Kidney (tissue), 14 donors: Measurements from ENCODE around the gene GTF2F2. TPM values are rescaled to one million over a fixed set of nuclear protein-coding genes. Genes with fewer than 3 reads are reported as not detected.
A peak's percentile ranks its signal among the peaks of the same experiment; 100 is the strongest.

ENCODE experiments used
- DNase-seq, 5 donors: peaks; one replicate each; pipeline ENCODE4 v3.0.0-alpha.2; 2013 to 2020
- FAIRE-seq: peaks from 2 replicates; lab custom pipeline; 2012; peaks lifted over from hg19 to GRCh38; lab: Jason Lieb, UNC
- H3K27ac ChIP-seq, 2 donors: one replicate each; pipeline ENCODE4 v1.7.0; 2013; ENCODE audit warnings: low read depth in 2 of 2, low read length in 2 of 2, inconsistent platforms in 1 of 2
- H3K27me3 ChIP-seq: one replicate; pipeline ENCODE4 v1.7.1; 2013; ENCODE audit warnings: low read length, inconsistent platforms; ENCODE audit not compliant: control insufficient read depth, insufficient read depth
- H3K36me3 ChIP-seq, 3 donors: one replicate each; pipeline versions ENCODE4 v1.7.0 to v1.7.1; 2013; ENCODE audit warnings: low read length in 3 of 3, control low read depth in 1 of 3, inconsistent platforms in 1 of 3; ENCODE audit not compliant: insufficient read depth in 3 of 3, control insufficient read depth in 2 of 3
- H3K4me1 ChIP-seq, 3 donors: one replicate each; pipeline versions ENCODE4 v1.7.0 to v1.7.1; 2013; ENCODE audit warnings: low read length in 3 of 3, inconsistent platforms in 1 of 3, low read depth in 1 of 3; ENCODE audit not compliant: control insufficient read depth in 2 of 3, insufficient read depth in 2 of 3
- H3K4me3 ChIP-seq, 3 donors: one replicate each; pipeline versions ENCODE4 v1.7.0 to v1.8.1; 2013; ENCODE audit warnings: low read length in 3 of 3, control low read depth in 1 of 3, inconsistent platforms in 1 of 3
- H3K9ac ChIP-seq, 3 donors: one replicate each; pipeline versions ENCODE4 v1.7.0 to v1.7.1; 2013; ENCODE audit warnings: low read length in 3 of 3, control low read depth in 1 of 3, inconsistent platforms in 1 of 3
- H3K9me3 ChIP-seq, 3 donors: one replicate each; pipeline versions ENCODE4 v1.7.0 to v1.7.1; 2013; ENCODE audit warnings: low read length in 3 of 3, control low read depth in 1 of 3, inconsistent platforms in 1 of 3; ENCODE audit not compliant: control insufficient read depth in 2 of 3, insufficient read depth in 1 of 3
- CTCF ChIP-seq: IDR thresholded peaks from 3 replicates; pipeline ENCODE4 v1.5.1; 2012; ENCODE audit warnings: mild to moderate bottlenecking, moderate library complexity, borderline replicate concordance; ENCODE audit not compliant: insufficient read depth; ENCODE audit errors: extremely low read depth
- intact Hi-C: fragments of 100-400 bp; cut with DNase I; formaldehyde crosslinking; loops from one replicate; pipeline ENCODE4 v1.11.1; 2022
- polyA plus RNA-seq: library from polyadenylated mRNA; stranded (reverse); fragments of 350-450 nt; fragmentation: Illumina TruSeq; extraction: RNeasy Lipid Tissue Mini Kit (QIAGEN cat#74804); gene quantifications from one replicate; pipeline ENCODE4 v1.2.3, GENCODE V29; 2014; ENCODE audit warnings: low read depth, low replicate concordance; ENCODE audit not compliant: insufficient read depth
- total RNA-seq: library from RNA; stranded (reverse); fragmentation: NEBNext Ultra II Directional; extraction: Animal tissue kit (Norgen Biotek cat#: 25700); gene quantifications from one replicate; pipeline ENCODE4 v1.2.1, GENCODE V29; 2021
- donor health status: control.
- donor health status: control.
- donor health status: control.
- donor health status: control.
- donor health status: control.
- donor health status: DM: yes; HTN: yes; CAD: no.
- donor health status: Normal renal cell carcinoma (clear cell type).

GTF2F2 gene
- total and polyA plus RNA-seq, 2 donors from 2014 or later, result 16.6 to 17.3 TPM

- H3K9ac ChIP-seq, result no peak overlapping the region
- FAIRE-seq (no peak), DNase-seq (no peak)
- no peaks in the 10 kb centered on the region for H3K27me3 ChIP-seq
- H3K36me3 ChIP-seq, result no peaks in the 10 kb centered on the region
- intact Hi-C loops, result no loop called here
- H3K4me1 ChIP-seq, result no peaks in the 10 kb centered on the region
- TF ChIP-seq CTCF, result no peak
- H3K27ac ChIP-seq, result no peak overlapping the region
- H3K9me3 ChIP-seq, result no peaks in the 10 kb centered on the region
- H3K4me3 ChIP-seq, result no peak overlapping the region
Observed at GRCh38 chr13:45220403-45220802, 100.1 kb downstream of the GTF2F2 start.

- no peaks in the 10 kb centered on the region for H3K27me3 ChIP-seq
- no peaks in the 10 kb centered on the region for H3K9me3 ChIP-seq
- H3K36me3 ChIP-seq, result no peaks in the 10 kb centered on the region
- intact Hi-C loops, result no loop called here
- no peak for TF ChIP-seq CTCF
- no peak overlapping the region for H3K9ac ChIP-seq
- H3K4me1 ChIP-seq, result no peaks in the 10 kb centered on the region
- FAIRE-seq (no peak), DNase-seq (no peak)
- no peak overlapping the region for H3K27ac ChIP-seq
- H3K4me3 ChIP-seq, result no peak overlapping the region
Observed at GRCh38 chr13:45222516-45222915, 102.2 kb downstream of the GTF2F2 start.

- FAIRE-seq, result no peak
- intact Hi-C loops, result no loop called here
- Histone ChIP-seq H3K4me1 (no peaks in the 10 kb centered on the region), H3K9me3 (no peaks in the 10 kb centered on the region), H3K36me3 (no peaks in the 10 kb centered on the region), H3K27ac (no peak overlapping the region), H3K27me3 (no peaks in the 10 kb centered on the region), H3K9ac (no peak overlapping the region), H3K4me3 (no peak overlapping the region)
- no peak for TF ChIP-seq CTCF
- no peak for DNase-seq
Observed at GRCh38 chr13:45222919-45223318, 102.6 kb downstream of the GTF2F2 start.

- intact Hi-C loops, result no loop called here
- DNase-seq, result peak in 2 of 5 donors; percentile 55 to 63
- no peak for FAIRE-seq
- H3K27me3 ChIP-seq, result no peaks in the 10 kb centered on the region
- H3K36me3 ChIP-seq, result no peaks in the 10 kb centered on the region
- no peak overlapping the region for H3K4me3 ChIP-seq
- H3K9me3 ChIP-seq, result no peaks in the 10 kb centered on the region
- H3K9ac ChIP-seq, result no peak overlapping the region
- no peak overlapping the region for H3K27ac ChIP-seq
- no peak for TF ChIP-seq CTCF
- H3K4me1 ChIP-seq, result no peaks in the 10 kb centered on the region
Observed at GRCh38 chr13:45224176-45224575, 103.9 kb downstream of the GTF2F2 start.
